Ascending aorta (tissue), 2 donors: ENCODE measurements around the gene PFKFB4. TPM values are rescaled to one million over a fixed set of nuclear protein-coding genes. Genes with fewer than 3 reads are reported as not detected.

Experiments used
- DNase-seq, 2 donors: peaks; one replicate each; pipeline ENCODE4 v3.0.0-alpha.2; 2019; ENCODE audit warnings: low spot score in 2 of 2
- H3K27ac ChIP-seq, 2 donors: fragments of 200-600 bp; sonication (generic); one replicate each; pipeline ENCODE4 v1.5.1; 2016 to 2017; ENCODE audit warnings: mild to moderate bottlenecking in 1 of 2
- H3K27me3 ChIP-seq: fragments of 200-600 bp; sonication (generic); one replicate; pipeline ENCODE4 v1.5.1; 2017
- H3K36me3 ChIP-seq, 2 donors: fragments of 200-600 bp; sonication (generic); one replicate each; pipeline ENCODE4 v1.5.1; 2016
- H3K4me1 ChIP-seq, 2 donors: fragments of 200-600 bp; sonication (generic); one replicate each; pipeline ENCODE4 v1.5.1; 2016 to 2017; ENCODE audit warnings: mild to moderate bottlenecking in 1 of 2
- H3K4me3 ChIP-seq, 2 donors: fragments of 200-600 bp; sonication (generic); one replicate each; pipeline ENCODE4 v1.5.1; 2016 to 2017; ENCODE audit warnings: mild to moderate bottlenecking in 1 of 2
- H3K9me3 ChIP-seq, 2 donors: fragments of 200-600 bp; sonication (generic); one replicate each; pipeline ENCODE4 v1.5.1; 2016
- intact Hi-C: fragments of 100-400 bp; cut with DNase I; formaldehyde crosslinking; loops from one replicate; pipeline ENCODE4 v1.15.1; 2023
- total RNA-seq: library from RNA; depleted of rRNA; stranded (reverse); fragments of >200 nt; gene quantifications from one replicate; pipeline ENCODE4 v1.1.0, GENCODE V29; 2016
- TF ChIP-seq, protein P1 (sequence below), 3 experiments: fragments of 200-600 bp in 2 of 3; fragments of 450-650 bp in 1 of 3; sonication (generic) in 2 of 3; IDR thresholded peaks; one replicate each; pipeline ENCODE4 v1.5.1; 2016 to 2019; ENCODE audit warnings: antibody characterized with exemption in 3 of 3, mild to moderate bottlenecking in 1 of 3, moderate library complexity in 1 of 3

PFKFB4 gene
- total RNA-seq, 1 donor from 2014 or later, result 3.7 TPM

DNA sequence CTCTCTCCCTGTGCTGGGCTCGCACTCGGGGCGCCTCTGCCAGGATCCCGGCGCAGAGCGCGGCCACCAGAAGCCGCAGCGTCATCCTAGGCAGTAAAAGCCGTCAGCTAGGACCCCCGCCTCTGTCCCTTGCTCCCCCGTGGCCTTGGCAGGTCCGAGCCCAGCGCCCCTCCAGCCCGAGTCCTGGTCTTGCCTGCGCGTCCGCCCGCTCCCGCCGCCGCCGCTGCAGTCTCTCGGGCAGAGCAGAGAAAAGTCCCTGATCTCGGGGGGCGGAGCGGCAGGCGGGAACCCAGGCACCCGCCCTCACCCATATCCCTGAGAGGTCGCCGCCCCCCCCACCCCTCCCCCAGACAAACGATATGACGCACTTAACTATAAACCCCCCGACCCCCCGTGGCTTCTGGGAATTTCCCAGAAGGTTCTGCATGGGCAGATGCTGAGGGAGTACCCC is 38.5 kb upstream of the PFKFB4 start, which contains the start of gene COL7A1:
COL7A1 (minus strand) TSS at position 255 of the 451 bp plus-strand sequence; CDS start at position 85, 170 bp downstream.
- no peak for DNase-seq
- TF ChIP-seq, protein P1, sequence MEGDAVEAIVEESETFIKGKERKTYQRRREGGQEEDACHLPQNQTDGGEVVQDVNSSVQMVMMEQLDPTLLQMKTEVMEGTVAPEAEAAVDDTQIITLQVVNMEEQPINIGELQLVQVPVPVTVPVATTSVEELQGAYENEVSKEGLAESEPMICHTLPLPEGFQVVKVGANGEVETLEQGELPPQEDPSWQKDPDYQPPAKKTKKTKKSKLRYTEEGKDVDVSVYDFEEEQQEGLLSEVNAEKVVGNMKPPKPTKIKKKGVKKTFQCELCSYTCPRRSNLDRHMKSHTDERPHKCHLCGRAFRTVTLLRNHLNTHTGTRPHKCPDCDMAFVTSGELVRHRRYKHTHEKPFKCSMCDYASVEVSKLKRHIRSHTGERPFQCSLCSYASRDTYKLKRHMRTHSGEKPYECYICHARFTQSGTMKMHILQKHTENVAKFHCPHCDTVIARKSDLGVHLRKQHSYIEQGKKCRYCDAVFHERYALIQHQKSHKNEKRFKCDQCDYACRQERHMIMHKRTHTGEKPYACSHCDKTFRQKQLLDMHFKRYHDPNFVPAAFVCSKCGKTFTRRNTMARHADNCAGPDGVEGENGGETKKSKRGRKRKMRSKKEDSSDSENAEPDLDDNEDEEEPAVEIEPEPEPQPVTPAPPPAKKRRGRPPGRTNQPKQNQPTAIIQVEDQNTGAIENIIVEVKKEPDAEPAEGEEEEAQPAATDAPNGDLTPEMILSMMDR (IDR thresholded peaks at IDR 0.05), result no peak
- Histone ChIP-seq H3K4me3 (peak within 1 kb of the TSS; percentile 44 to 73), H3K9me3 (no peaks in the 10 kb centered on the region), H3K4me1 (peaks cover 24 to 45% of the 10 kb centered on the region in 2 donors), H3K27ac (peak within 1 kb of the TSS; percentile 94 to 95), H3K27me3 (no peaks in the 10 kb centered on the region), H3K36me3 (peaks cover 11 to 20% of the 10 kb centered on the region in 2 donors)
- intact Hi-C loops, result loop anchor here (1.0 to 5.0 kb wide), 3 partner anchors 23 to 42 kb away; partner anchors contain the start of gene SLC26A6

DNA sequence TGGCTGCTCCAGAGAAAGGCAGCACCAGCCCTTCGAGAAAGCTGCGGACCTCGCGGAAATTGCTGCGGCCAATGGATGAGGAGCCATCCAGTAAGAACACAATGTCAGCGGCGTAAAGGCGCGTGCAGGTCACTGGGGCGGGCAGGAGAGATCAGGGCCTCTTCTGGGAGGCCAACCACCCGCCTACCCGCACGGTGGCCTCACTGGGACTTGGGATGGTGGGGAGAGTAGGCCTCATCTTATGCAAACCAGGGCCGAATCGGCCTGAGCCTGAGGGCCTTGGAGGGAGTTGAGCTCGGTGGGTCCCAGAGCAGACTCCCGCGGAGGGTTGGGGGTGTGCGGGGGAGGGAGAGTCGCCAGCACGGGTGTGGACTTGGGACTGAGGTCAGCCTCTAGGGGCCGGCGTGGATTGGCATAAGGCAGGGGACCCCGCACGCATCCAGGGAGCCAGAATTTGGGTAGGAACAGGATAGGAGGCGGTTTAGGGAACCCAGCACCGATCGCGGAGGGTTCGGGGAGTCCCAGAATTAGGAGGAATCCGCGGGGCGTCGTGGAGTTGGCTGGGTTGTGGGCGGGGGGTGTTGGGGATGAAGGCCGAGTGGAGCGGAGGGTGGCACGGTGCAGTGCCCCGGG is 37.9 kb upstream of the PFKFB4 start:
- peaks cover 5 to 14% of the 10 kb centered on the region in 2 donors for H3K36me3 ChIP-seq
- no peak for DNase-seq
- peak overlapping the region in 1 of 2 donors; percentile 94 for H3K27ac ChIP-seq
- no peaks in the 10 kb centered on the region for H3K9me3 ChIP-seq
- H3K27me3 ChIP-seq, result no peaks in the 10 kb centered on the region
- H3K4me1 ChIP-seq, result peaks cover 18 to 39% of the 10 kb centered on the region in 2 donors
- intact Hi-C loops, result loop anchor here (1.0 to 5.0 kb wide), 3 partner anchors 24 to 43 kb away; partner anchors contain the start of gene SLC26A6
- TF ChIP-seq, protein P1 (IDR thresholded peaks at IDR 0.05), result no peak
- H3K4me3 ChIP-seq, result peak overlapping the region; percentile 44 to 73

DNA sequence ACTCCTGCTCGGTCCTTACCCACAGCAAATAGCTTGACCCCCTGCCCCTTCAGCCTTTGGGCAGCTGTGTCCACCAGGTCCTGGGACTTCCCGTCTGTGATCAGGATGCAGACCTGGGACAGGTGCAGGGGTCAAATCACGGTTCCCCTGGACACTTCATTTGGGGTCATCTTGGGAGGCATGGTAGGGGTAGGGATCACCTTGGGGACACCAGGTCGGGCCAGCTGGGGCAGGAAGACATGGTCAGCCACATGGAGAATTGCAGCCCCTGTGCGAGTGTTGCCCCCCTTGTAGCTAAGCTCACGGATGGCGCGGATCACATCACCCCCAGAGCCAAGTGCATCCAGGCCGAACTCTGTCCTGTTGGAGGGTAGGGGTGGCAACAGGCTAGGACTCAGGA is 36.7 kb upstream of the PFKFB4 start:
- H3K27ac ChIP-seq, result no peak overlapping the region
- DNase-seq, result no peak
- intact Hi-C loops, result no loop called here
- peaks cover 9 to 27% of the 10 kb centered on the region in 2 donors for H3K4me1 ChIP-seq
- H3K36me3 ChIP-seq, result peaks cover 0 to 6% of the 10 kb centered on the region in 2 donors
- no peak overlapping the region for H3K4me3 ChIP-seq
- H3K27me3 ChIP-seq, result no peaks in the 10 kb centered on the region
- no peaks in the 10 kb centered on the region for H3K9me3 ChIP-seq
- TF ChIP-seq, protein P1 (IDR thresholded peaks at IDR 0.05), result no peak

DNA sequence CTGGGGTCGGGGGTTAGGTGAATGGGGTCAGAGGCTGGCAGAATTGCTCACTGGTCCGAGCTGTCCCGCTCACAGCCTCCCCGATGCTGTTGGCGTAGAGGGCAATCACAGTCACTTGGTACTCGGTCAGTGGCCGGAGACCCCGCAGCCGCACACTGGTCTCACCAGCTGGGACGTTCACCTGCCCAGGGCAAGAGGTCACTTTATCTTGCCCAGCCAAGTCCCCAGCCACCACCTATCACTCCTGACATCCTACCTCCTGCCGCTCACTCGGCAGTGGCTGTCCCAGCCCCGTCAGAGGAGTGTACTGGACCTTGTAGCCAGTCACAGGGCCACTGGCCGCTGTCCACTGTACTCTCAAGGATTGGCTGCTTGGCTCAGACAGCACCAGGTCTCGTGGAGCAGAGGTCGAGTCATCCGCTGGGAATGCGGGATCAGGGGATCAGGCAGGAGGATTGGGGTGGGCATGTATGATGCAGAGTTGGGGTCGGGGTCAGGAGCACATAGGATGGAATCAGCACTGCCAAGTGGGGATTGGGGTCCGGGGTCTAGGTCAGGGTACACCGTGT is 36.0 kb upstream of the PFKFB4 start:
- Histone ChIP-seq H3K27ac (no peak overlapping the region), H3K27me3 (no peaks in the 10 kb centered on the region), H3K36me3 (peaks cover 0 to 3% of the 10 kb centered on the region in 2 donors), H3K4me3 (no peak overlapping the region), H3K9me3 (no peaks in the 10 kb centered on the region), H3K4me1 (peaks cover 7 to 21% of the 10 kb centered on the region in 2 donors)
- DNase-seq, result no peak
- intact Hi-C loops, result no loop called here
- TF ChIP-seq, protein P1 (IDR thresholded peaks at IDR 0.05), result no peak

DNA sequence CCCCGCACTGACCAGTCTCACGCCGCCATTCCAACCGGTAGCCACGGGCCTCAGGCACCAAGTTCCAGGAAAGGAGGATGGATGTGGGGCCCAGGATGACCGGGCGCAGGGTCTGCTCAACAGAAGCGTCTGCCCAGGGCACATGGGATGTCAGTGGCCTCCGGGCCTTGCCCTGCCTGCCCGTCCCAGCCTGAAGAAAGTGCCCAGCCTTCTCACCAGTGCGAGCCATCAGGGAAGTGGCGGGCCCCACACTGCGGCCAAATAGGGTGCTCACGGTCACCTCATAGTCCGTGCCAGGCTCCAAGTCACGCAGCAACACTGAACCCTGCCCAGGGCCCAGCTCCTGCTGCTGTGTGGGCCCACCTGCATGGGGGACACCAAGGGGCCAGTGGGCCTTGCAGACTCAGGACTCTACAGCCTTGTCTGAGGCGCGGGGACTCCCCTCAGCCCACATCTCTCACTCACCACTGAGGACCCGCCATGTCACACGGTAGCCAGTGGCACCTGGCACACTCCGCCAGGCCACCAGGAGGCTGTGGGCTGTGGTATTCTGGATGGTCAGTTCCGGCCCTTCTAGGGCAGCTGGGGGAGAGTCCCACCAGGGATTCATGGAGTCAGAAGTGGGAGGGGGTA is 35.4 kb upstream of the PFKFB4 start:
- H3K4me3 ChIP-seq, result no peak overlapping the region
- H3K27me3 ChIP-seq, result no peaks in the 10 kb centered on the region
- no peaks in the 10 kb centered on the region for H3K9me3 ChIP-seq
- no peak for DNase-seq
- no peaks in the 10 kb centered on the region for H3K36me3 ChIP-seq
- intact Hi-C loops, result no loop called here
- no peak overlapping the region for H3K27ac ChIP-seq
- TF ChIP-seq, protein P1 (IDR thresholded peaks at IDR 0.05), result no peak
- H3K4me1 ChIP-seq, result peaks cover 7 to 21% of the 10 kb centered on the region in 2 donors
